GM15510 (cell line): Measurements from ENCODE around the gene PRKAB1.

Experiments used
- POLR2A ChIP-seq: IDR thresholded peaks from 3 replicates; pipeline ENCODE4 v1.6.1; 2011; ENCODE audit warnings: borderline replicate concordance; ENCODE audit not compliant: insufficient read length; ENCODE audit errors: extremely low read depth

PRKAB1 gene

DNA sequence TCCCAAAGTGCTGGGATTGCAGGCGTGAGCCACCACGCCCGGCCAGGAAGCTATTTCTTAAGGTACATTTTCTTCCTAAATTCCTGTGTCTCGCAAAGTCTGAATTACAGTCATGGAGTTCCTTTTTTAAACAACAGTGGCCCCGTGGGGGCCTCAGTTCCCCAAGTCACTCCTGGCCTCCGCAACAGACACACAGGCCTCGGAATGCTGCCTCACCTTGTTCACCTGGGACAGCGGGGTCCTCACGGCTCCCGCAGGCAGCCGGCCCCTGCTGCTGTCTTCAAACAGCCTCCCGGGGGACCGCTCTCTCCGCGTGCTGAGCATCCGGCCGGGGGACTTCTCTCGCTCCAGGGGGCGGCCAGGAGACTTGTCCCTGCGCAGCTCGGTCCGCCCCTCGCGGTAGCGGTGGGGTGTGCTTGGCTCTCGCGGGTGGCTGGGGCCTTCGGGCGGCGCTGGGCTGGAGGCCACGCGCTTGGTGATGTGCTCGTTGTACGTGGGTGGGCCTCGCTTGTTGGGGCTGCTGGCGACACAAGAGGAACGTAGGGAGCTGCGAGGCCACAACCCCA, 22.1 kb downstream of the PRKAB1 start:
- no peak for TF ChIP-seq POLR2A

DNA sequence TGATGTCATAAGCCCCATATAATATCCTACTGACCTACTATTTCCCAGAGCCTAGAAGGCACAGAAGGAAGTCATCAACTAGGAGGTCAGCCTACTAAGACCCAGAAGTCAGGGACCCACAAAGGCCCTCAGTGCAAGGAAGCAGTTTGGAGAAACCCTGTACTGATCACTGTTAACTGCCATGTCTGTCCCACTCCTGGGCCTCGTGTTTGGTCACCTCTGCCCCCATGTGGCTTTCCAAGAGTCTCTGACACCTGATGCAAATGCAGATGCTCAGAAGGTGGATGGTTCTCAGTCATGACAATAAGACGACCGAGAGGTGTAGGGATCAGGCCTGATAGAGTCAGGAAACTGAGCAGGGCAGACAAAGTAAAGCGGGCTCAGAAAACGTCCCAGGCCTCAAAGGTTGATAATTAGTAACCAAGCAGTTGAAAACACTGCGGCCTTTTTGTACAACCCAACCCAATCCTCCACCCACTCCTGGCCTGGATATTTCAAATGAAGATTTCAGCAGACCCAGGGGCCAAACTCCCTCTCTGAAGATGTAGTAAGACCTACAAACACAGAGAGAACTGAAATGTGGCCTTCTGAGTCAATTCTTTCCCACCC, 23.4 kb downstream of the PRKAB1 start:
- no peak for TF ChIP-seq POLR2A

GRCh38 chr12:119692410-119692809, 24.5 kb downstream of the PRKAB1 start:
- no peak for TF ChIP-seq POLR2A

DNA sequence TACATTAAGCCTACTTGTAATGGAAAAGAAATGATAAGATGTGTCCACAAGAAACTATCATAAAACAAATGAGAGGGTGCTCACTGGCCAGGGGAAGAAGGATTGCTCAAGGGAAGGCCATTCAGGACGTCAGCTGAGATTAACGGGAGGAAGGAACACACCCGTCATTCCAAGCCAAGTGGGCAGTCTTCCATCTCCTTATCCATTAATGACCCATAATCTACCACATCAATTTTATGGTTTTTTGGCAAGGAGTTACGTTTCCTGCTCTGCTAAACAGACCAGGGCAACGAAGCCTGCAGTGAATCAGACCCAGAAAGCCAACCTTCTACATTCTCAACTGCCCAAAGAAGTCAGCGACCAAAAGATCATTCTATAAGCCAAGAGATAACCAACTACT, 25.1 kb downstream of the PRKAB1 start:
- TF ChIP-seq POLR2A = no peak

DNA sequence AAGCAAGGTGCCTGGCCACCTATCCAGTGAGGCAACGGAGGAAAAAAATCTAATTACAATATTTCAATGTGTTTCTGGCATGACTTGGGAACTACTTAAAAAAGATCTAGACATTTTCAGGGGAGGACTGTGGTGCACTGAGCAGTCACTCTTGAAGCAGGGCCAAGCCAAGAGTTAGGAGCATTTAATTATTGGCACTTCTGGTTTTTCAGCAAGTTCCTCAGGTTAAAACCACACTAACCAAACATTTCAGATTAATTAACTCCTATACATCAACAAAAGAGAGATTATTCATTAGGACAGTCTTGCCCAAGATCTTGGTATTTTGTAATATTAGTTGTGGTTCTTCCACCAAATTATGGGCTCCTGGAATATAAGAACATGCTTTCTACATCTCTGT, 25.6 kb downstream of the PRKAB1 start:
- no peak for TF ChIP-seq POLR2A

DNA sequence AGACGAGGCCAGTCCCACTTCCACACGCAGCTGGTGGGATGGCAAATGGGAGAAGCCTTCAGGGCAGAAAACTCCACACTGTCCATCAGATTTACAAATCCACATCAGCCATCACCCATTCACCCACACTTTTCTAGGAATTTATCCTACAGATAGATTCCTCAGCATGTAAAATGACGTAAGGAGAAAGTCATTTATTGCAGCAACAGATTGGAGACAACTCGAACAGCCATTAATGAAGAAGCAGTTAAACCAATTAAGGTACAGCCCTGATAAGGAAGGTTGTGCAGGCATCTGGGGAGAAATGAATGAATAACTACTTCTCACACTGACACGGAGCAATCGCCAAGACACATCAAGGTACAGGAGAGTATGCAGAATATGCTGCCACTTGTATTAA, 26.2 kb downstream of the PRKAB1 start:
- TF ChIP-seq POLR2A = no peak

- TF ChIP-seq POLR2A = no peak
These were observed 27.1 kb downstream of the PRKAB1 start for GRCh38 chr12:119695034-119695433.

DNA sequence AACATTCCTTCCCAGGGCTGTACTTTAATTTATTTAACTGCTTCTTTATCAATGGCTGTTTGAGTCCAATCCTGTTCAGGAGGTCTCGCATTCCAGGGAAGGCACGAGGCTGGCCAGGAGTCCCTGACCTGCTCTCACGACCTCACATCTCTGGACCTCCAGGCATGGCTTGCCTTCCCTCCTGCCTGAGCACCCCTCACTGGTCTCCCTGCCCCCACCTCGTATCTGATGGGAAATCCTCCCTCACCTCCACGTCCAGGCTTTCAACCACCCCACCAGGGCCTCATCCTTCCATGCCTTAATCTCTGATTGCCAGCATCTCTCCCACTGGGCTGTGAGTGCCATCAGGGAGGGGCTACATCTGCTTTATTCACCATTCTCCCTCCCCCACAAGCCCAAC, 29.0 kb downstream of the PRKAB1 start:
- no peak for TF ChIP-seq POLR2A

DNA sequence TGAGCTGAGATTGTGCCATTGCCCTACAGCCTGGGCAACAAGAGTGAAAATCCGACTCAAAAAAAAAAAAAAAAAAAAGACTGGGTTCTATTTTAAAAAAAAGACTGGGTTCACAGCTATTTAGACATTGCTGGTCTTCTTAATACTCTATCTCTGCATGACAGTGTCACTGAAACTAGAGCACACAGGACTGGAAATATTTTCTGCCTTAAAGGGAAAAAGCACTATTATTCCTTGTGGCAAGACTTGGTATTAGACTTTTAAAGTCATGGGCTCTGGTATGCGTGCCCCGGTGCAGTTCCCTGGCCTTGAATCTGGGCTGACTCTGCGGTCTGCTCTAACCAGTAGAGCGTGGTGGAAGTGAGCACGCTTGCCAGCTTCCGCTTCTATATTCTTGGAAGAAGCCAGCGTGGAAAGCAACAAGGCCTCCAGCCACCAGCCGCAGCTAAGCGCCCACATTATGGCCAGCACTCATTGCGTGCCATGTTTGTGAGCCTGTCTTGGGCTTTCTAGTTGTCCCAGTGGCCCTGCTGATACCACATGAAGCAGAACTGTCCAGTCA, 31.3 kb downstream of the PRKAB1 start:
- TF ChIP-seq POLR2A = no peak

- no peak for TF ChIP-seq POLR2A
These were observed 32.1 kb downstream of the PRKAB1 start for GRCh38 chr12:119700078-119700477.

DNA sequence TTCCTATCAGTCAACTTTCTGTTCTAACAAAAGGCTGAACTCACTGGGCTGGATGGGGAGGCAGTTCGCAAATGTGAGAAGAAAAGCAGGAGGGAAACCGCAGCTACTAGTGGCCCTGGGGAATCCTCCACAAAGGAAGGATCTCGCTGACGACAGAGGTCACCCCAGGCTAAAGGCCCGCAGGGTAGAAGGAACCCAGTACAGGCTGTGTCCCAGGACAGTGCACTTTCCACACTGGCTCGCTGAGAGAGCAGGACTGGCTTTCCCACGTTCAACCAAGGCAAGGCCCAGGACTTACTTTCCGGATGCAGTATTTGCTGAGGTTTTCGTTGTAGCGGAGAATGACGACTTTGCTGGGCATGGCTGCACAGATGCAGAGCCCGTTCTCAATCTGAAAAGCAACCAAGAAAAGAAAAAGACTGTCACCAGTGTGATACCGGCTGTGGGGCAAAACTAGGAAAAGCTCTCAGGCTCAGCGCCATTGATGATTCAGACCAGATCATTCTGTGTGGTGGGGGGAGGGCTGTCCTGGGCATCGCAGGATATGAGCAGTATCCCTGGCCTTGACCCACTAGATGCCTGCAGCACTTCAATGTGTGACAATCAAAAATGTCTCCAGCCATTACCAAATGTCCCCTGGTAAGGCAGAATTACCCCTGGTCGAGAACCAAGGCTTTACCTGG, 36.3 kb downstream of the PRKAB1 start:
- TF ChIP-seq POLR2A = no peak

- no peak for TF ChIP-seq POLR2A
These were observed 37.2 kb downstream of the PRKAB1 start for GRCh38 chr12:119705182-119705581.

GRCh38 chr12:119710374-119710964, 42.5 kb downstream of the PRKAB1 start:
- no peak for TF ChIP-seq POLR2A

- TF ChIP-seq POLR2A = no peak
These were observed 43.1 kb downstream of the PRKAB1 start for GRCh38 chr12:119710965-119711551.

- TF ChIP-seq POLR2A = no peak
These were observed 43.8 kb downstream of the PRKAB1 start for GRCh38 chr12:119711693-119712092.
